HepG2 (cell line): ENCODE data around the gene SLC25A25. TPM values are rescaled to one million over a fixed set of nuclear protein-coding genes. Genes with fewer than 3 reads are reported as not detected.

ENCODE experiments used
- ATF7-NPFF ChIP-seq: sonication (generic); formaldehyde crosslinking; IDR thresholded peaks from 2 replicates; pipeline ENCODE4 v1.8.1; 2023; ENCODE audit warnings: mild to moderate bottlenecking, low read depth, missing genetic modification reagents, moderate library complexity
- CBX5 ChIP-seq: sonication (generic); formaldehyde crosslinking; IDR thresholded peaks from 2 replicates; pipeline ENCODE4 v1.4.0; 2020; ENCODE audit warnings: missing genetic modification reagents, borderline replicate concordance
- CCDC6 ChIP-seq: sonication (generic); formaldehyde crosslinking; IDR thresholded peaks from 2 replicates; pipeline ENCODE4 v1.8.1; 2022; ENCODE audit warnings: mild to moderate bottlenecking, missing genetic modification reagents, moderate library complexity
- HNRNPL ChIP-seq: fragments of 200-400 bp; formaldehyde crosslinking; IDR thresholded peaks from 2 replicates; pipeline ENCODE4 v1.6.1; 2017; ENCODE audit warnings: mild to moderate bottlenecking, low read depth, low read length
- NR2F2 ChIP-seq: IDR thresholded peaks from 2 replicates; pipeline ENCODE4 v1.6.1; 2012; ENCODE audit warnings: low read depth, inconsistent platforms, borderline replicate concordance
- PHF5A ChIP-seq: IDR thresholded peaks from one replicate; pipeline ENCODE4 v1.6.1; 2018; ENCODE audit warnings: low read depth, missing genetic modification reagents; ENCODE audit not compliant: unreplicated experiment
- RAD51 ChIP-seq: fragments of 450-650 bp; IDR thresholded peaks from 2 replicates; pipeline ENCODE4 v1.6.1; 2016; ENCODE audit warnings: borderline replicate concordance
- RARA ChIP-seq: IDR thresholded peaks from 2 replicates; pipeline ENCODE4 v1.6.1; 2016; ENCODE audit warnings: missing genetic modification reagents, missing compliant biosample characterization
- RCOR2 ChIP-seq: IDR thresholded peaks from 2 replicates; pipeline ENCODE4 v1.6.1; 2016; ENCODE audit warnings: missing biosample characterization, missing genetic modification reagents
- SRY ChIP-seq: sonication (generic); formaldehyde crosslinking; IDR thresholded peaks from 2 replicates; pipeline ENCODE4 v1.8.0; 2022; ENCODE audit warnings: mild to moderate bottlenecking, missing genetic modification reagents
- ZBTB3 ChIP-seq: sonication (generic); formaldehyde crosslinking; IDR thresholded peaks from 2 replicates; pipeline ENCODE4 v1.4.0; 2020; ENCODE audit warnings: low read depth, mild to moderate bottlenecking, moderate library complexity, missing genetic modification reagents, borderline replicate concordance
- ZFY ChIP-seq: sonication (generic); formaldehyde crosslinking; IDR thresholded peaks from 2 replicates; pipeline ENCODE4 v1.4.0; 2020; ENCODE audit warnings: missing genetic modification reagents
- ZMAT3 ChIP-seq: sonication (generic); formaldehyde crosslinking; conservative IDR thresholded peaks from 2 replicates; pipeline ENCODE4 v1.7.0; 2021; ENCODE audit warnings: missing genetic modification reagents
- ZNF607 ChIP-seq: sonication (generic); formaldehyde crosslinking; IDR thresholded peaks from 2 replicates; pipeline ENCODE4 v1.5.1; 2020; ENCODE audit warnings: missing genetic modification reagents, mild to moderate bottlenecking, borderline replicate concordance
- ZNF644 ChIP-seq: IDR thresholded peaks from 2 replicates; pipeline ENCODE4 v1.6.1; 2016; ENCODE audit warnings: low read depth
- ZNF841 ChIP-seq: sonication (generic); formaldehyde crosslinking; IDR thresholded peaks from 2 replicates; pipeline ENCODE4 v1.8.1; 2023; ENCODE audit warnings: missing genetic modification reagents, borderline replicate concordance
- polyA plus RNA-seq, 8 experiments: library from polyadenylated mRNA; depleted of rRNA in 3 of 8; stranded (reverse) in 7 of 8; unstranded in 1 of 8; fragments of >200 nt; fragmentation: Illumina TruSeq in 4 of 8; extraction: Trizol in 4 of 8; gene quantifications; 2 replicates each; pipeline versions ENCODE4 v1.2.1 to v1.2.3, GENCODE V29; 2011 to 2016; ENCODE audit warnings: low read depth in 4 of 8, missing spikeins in 1 of 8, mixed read lengths in 1 of 8; ENCODE audit not compliant: insufficient read depth in 1 of 8
- total RNA-seq, 5 experiments: library from RNA; depleted of rRNA; stranded (reverse); fragments of >200 nt; fragmentation: Illumina TruSeq; extraction: Trizol; gene quantifications; 2 replicates each; pipeline ENCODE4 v1.2.3, GENCODE V29; 2016; ENCODE audit warnings: low read depth in 1 of 5
- TF ChIP-seq, protein P1 (sequence below), 2 experiments: fragments of 450-650 bp in 1 of 2; sonication (generic) in 1 of 2; formaldehyde crosslinking in 1 of 2; IDR thresholded peaks; 2 replicates each; pipeline versions ENCODE4 v1.6.1 to v1.8.0; 2016 to 2022; ENCODE audit warnings: antibody characterized with exemption in 1 of 2, mild to moderate bottlenecking in 1 of 2, missing genetic modification reagents in 1 of 2
- TF ChIP-seq, protein P2 (sequence below): sonication (generic); formaldehyde crosslinking; conservative IDR thresholded peaks from 2 replicates; pipeline ENCODE4 v1.4.0; 2020; ENCODE audit warnings: missing genetic modification reagents
- TF ChIP-seq, protein P3 (sequence below): sonication (generic); formaldehyde crosslinking; IDR thresholded peaks from 2 replicates; pipeline ENCODE4 v1.8.0; 2022; ENCODE audit warnings: mild to moderate bottlenecking, missing genetic modification reagents

The SLC25A25 gene
- total and polyA plus RNA-seq, 2 of the 13 experiments (the other 11 are each of a cell fraction or from before 2014, with no cell fraction given): 10.5 to 24.8 TPM

DNA sequence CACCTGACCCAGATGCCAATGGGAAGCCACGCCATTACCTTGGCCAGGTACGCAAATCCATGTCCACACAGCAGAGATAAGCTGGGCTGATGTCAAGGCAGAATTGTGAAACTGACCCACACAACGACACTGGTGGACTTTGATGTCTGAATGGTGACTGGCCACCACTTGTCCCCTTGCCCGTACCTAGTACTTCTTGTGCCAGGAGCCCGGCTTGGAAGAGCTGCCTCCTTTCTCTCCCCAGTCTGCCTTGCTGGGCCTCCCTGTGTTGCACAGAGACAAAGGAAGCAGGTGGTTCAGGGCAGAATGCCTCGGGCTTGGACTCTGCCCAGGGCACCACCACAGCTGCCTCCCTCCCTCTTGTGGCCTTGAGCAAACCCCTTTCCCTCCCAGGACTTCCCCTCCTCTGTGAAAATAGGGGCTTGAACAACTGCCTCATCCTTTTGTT lies 36.2 kb downstream of the SLC25A25 start (continued):
- TF ChIP-seq, protein P1, sequence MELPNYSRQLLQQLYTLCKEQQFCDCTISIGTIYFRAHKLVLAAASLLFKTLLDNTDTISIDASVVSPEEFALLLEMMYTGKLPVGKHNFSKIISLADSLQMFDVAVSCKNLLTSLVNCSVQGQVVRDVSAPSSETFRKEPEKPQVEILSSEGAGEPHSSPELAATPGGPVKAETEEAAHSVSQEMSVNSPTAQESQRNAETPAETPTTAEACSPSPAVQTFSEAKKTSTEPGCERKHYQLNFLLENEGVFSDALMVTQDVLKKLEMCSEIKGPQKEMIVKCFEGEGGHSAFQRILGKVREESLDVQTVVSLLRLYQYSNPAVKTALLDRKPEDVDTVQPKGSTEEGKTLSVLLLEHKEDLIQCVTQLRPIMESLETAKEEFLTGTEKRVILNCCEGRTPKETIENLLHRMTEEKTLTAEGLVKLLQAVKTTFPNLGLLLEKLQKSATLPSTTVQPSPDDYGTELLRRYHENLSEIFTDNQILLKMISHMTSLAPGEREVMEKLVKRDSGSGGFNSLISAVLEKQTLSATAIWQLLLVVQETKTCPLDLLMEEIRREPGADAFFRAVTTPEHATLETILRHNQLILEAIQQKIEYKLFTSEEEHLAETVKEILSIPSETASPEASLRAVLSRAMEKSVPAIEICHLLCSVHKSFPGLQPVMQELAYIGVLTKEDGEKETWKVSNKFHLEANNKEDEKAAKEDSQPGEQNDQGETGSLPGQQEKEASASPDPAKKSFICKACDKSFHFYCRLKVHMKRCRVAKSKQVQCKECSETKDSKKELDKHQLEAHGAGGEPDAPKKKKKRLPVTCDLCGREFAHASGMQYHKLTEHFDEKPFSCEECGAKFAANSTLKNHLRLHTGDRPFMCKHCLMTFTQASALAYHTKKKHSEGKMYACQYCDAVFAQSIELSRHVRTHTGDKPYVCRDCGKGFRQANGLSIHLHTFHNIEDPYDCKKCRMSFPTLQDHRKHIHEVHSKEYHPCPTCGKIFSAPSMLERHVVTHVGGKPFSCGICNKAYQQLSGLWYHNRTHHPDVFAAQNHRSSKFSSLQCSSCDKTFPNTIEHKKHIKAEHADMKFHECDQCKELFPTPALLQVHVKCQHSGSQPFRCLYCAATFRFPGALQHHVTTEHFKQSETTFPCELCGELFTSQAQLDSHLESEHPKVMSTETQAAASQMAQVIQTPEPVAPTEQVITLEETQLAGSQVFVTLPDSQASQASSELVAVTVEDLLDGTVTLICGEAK (IDR thresholded peaks at IDR 0.05): no peak
- TF ChIP-seq, protein P1 (CRISPR knock-in tag; IDR thresholded peaks at IDR 0.05): peak; percentile 62; the same call in 1 of the 2 replicates
- TF ChIP-seq RAD51: no peak
- no peak for TF ChIP-seq ZMAT3
- TF ChIP-seq PHF5A (CRISPR knock-in tag): no peak
- TF ChIP-seq NR2F2: no peak
- TF ChIP-seq CCDC6 (CRISPR knock-in tag): 0 out of 2 replicates have a peak, but pooled peaks have one; percentile 47
- TF ChIP-seq ZNF644 (CRISPR knock-in tag): peak; percentile 56; the same call in 1 of the 2 replicates
- TF ChIP-seq ATF7-NPFF: no peak; the same call in 1 of the 2 replicates
- TF ChIP-seq ZBTB3 (CRISPR knock-in tag): no peak
- TF ChIP-seq ZNF841: no peak
- no peak; the same call in 1 of the 2 replicates for TF ChIP-seq SRY (CRISPR knock-in tag)
- TF ChIP-seq ZNF607: no peak
- TF ChIP-seq RCOR2: peak; percentile 61; the same call in 1 of the 2 replicates
- TF ChIP-seq ZFY (CRISPR knock-in tag): peak; percentile 55
- peak; percentile 85 for TF ChIP-seq RARA (CRISPR knock-in tag)
- peak; percentile 97 for TF ChIP-seq HNRNPL
- TF ChIP-seq, protein P2, sequence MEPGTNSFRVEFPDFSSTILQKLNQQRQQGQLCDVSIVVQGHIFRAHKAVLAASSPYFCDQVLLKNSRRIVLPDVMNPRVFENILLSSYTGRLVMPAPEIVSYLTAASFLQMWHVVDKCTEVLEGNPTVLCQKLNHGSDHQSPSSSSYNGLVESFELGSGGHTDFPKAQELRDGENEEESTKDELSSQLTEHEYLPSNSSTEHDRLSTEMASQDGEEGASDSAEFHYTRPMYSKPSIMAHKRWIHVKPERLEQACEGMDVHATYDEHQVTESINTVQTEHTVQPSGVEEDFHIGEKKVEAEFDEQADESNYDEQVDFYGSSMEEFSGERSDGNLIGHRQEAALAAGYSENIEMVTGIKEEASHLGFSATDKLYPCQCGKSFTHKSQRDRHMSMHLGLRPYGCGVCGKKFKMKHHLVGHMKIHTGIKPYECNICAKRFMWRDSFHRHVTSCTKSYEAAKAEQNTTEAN (CRISPR knock-in tag): no peak
- peak; percentile 41; the same call in 1 of the 2 replicates for TF ChIP-seq CBX5 (CRISPR knock-in tag)
- TF ChIP-seq, protein P3, sequence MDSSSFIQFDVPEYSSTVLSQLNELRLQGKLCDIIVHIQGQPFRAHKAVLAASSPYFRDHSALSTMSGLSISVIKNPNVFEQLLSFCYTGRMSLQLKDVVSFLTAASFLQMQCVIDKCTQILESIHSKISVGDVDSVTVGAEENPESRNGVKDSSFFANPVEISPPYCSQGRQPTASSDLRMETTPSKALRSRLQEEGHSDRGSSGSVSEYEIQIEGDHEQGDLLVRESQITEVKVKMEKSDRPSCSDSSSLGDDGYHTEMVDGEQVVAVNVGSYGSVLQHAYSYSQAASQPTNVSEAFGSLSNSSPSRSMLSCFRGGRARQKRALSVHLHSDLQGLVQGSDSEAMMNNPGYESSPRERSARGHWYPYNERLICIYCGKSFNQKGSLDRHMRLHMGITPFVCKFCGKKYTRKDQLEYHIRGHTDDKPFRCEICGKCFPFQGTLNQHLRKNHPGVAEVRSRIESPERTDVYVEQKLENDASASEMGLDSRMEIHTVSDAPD (CRISPR knock-in tag): peak; percentile 81
